ENCODE data around the gene ATP6V0E1. TPM values are rescaled to one million over a fixed set of nuclear protein-coding genes. Genes with fewer than 3 reads are reported as not detected.

The ATP6V0E1 gene
- total RNA-seq, 2 donors from 2014 or later, result 41.2 to 68.7 TPM

GRCh38 chr5:173055722-173055982 is 72.1 kb downstream of the ATP6V0E1 start:
- Histone ChIP-seq H3K36me3 (replicated peaks in 1 of 2; ENCODE audit: insufficient read depth in 1 of 2, low read depth in 2 of 2) (no peaks in the 10 kb centered on the region), H3K27me3 (no peaks in the 10 kb centered on the region), H3K9me3 (no peaks in the 10 kb centered on the region), H3K4me3 (peak overlapping the region in 1 of 2 donors; percentile 99), H3K4me1 (peaks cover 14% of the 10 kb centered on the region), H3K27ac (peak overlapping the region in 2 of 4 donors; percentile 97)
- TF ChIP-seq POLR2A (IDR thresholded peaks at IDR 0.05), result no peak
- TF ChIP-seq CTCF (IDR thresholded peaks at IDR 0.05), result no peak
- intact Hi-C loops (cut with DNase I), result no loop called here
- ATAC-seq, result no peak
- 0% methylated on average over 11 of the region's 11 CpGs for WGBS, 2 donors
- no peak for DNase-seq

DNA sequence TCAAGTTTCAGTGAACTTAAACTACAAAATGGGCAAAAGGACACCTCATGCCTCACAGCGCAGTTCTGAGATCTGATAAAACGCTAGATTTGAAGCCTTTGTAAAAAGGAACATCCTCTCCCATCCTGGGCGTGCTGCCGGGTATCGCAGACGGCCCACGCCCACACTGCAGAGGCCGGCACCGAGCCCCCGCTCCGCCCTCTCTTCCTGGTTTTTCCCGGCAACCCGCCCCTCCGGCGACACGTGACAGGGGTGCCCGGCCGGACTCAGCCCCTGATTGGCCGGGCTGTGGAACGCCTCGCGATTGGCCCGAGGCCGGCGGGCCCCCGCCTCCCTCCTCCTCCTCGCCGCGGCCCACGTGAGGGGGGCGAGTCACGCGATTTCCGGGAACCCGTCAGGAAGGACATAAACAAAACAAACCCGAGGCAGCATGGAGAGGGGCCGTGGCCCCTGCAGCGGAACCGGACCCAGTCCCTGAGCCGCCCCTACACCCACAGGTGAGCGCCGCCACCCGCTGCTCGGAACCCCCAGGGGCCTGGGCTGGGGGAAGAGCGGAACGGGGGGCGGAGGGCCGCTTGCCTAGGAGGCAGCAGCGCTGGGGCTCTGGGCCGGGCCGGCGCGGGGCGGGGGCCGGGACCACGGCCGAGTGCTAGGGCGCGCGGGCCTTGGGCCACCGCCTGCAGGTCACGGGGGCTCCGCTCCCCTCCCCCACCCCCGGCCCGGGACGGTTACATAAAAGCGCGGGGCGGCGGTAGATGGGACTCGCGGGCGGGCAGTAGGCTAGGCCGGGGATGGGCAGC is 72.6 kb downstream of the ATP6V0E1 start, which contains the start of gene CREBRF:
Gene CREBRF, plus strand, starts transcription at position 370 of the 800 bp plus-strand sequence. CDS start 24,424 bp downstream, outside the sequence.
- Histone ChIP-seq H3K4me1 (peaks cover 18% of the 10 kb centered on the region), H3K27me3 (no peaks in the 10 kb centered on the region), H3K36me3 (replicated peaks in 1 of 2; ENCODE audit: insufficient read depth in 1 of 2, low read depth in 2 of 2) (no peaks in the 10 kb centered on the region), H3K27ac (peak within 1 kb of the TSS; percentile 93 to 99 (median 97)), H3K9me3 (no peaks in the 10 kb centered on the region), H3K4me3 (peak within 1 kb of the TSS; percentile 64 to 99)
- TF ChIP-seq POLR2A (IDR thresholded peaks at IDR 0.05), result peak in 2 of 3 donors; percentile 56 to 64
- TF ChIP-seq CTCF (IDR thresholded peaks at IDR 0.05), result no peak
- DNase-seq, result peak; percentile 96 to 98 (median 96)
- 0% methylated on average over 5 to 56 of the region's 74 CpGs for WGBS, 2 donors
- ATAC-seq, result peak; percentile 87
- intact Hi-C loops (cut with DNase I), result no loop called here

GRCh38 chr5:173056783-173057061 is 73.2 kb downstream of the ATP6V0E1 start:
- no peak for TF ChIP-seq CTCF (IDR thresholded peaks at IDR 0.05)
- no peak for TF ChIP-seq POLR2A (IDR thresholded peaks at IDR 0.05)
- H3K27ac ChIP-seq, result peak overlapping the region; percentile 93 to 99 (median 97)

DNA sequence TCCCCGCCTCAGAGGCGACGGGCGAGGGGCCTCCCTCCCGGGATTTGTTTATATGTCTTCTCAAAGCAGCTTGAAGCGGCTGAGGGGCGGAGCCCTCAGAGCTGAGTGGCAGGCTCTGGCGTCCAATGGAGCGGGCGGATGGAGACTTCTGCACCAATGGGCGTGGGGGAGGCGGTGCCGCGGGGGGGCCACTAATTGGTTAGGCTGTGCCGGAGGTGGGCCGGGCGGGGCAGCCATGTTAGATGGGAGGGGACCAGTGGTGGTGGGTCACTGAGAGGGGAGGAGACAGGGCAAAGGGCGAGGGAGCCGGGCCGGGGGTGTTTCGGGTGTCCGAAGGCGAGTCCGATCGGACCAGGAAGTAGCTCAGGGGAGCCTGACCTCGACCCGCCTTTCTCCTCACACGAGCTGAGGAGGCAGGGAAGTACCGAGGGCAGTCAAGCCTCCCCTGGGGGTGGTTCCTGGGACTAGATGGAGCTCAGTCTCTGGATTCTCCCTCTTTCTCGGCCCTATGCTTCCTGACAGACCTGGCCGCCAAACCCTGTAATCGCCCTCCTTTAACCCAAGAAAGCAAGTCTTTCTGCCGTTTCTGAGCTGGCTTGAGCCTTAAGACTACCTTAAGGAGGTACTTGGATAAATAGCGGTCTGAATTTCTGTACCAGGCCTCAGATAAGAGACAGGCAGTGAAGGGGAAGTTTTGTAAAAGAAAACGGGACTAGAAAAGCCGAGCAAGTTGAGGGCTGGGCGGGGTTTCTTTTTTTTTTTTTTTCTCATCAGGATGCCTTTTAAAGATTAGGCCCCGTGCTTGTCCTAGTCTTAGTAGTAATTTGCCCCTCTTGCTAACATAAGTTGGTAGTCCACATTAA is 73.7 kb downstream of the ATP6V0E1 start:
- WGBS, 2 donors, result 0 to 2% methylated on average over 30 to 35 of the region's 38 CpGs
- H3K27ac ChIP-seq, result peak overlapping the region; percentile 93 to 99 (median 97)
- H3K4me3 ChIP-seq, result peak overlapping the region; percentile 64 to 99
- TF ChIP-seq CTCF (IDR thresholded peaks at IDR 0.05) (peak in 3 of 7 experiments; percentile 34 to 42 (median 38)), POLR2A (IDR thresholded peaks at IDR 0.05) (peak in 2 of 3 donors; percentile 69 to 71)
- H3K27me3 ChIP-seq, result no peaks in the 10 kb centered on the region
- peaks cover 27% of the 10 kb centered on the region for H3K4me1 ChIP-seq
- H3K9me3 ChIP-seq, result no peaks in the 10 kb centered on the region
- H3K36me3 ChIP-seq (replicated peaks in 1 of 2; ENCODE audit: insufficient read depth in 1 of 2, low read depth in 2 of 2), result no peaks in the 10 kb centered on the region
- DNase-seq (peak; percentile 97 to 99 (median 99)), ATAC-seq (peak; percentile 92)
- intact Hi-C loops (cut with DNase I), result no loop called here

More at GRCh38 chr5:173056783-173057061, 73.2 kb downstream of the ATP6V0E1 start:
- Histone ChIP-seq H3K4me3 (peak overlapping the region; percentile 64 to 99), H3K27me3 (no peaks in the 10 kb centered on the region), H3K9me3 (no peaks in the 10 kb centered on the region), H3K4me1 (peaks cover 22% of the 10 kb centered on the region), H3K36me3 (replicated peaks in 1 of 2; ENCODE audit: insufficient read depth in 1 of 2, low read depth in 2 of 2) (no peaks in the 10 kb centered on the region)
- 0 to 1% methylated on average over 1 to 23 of the region's 27 CpGs for WGBS, 2 donors
- intact Hi-C loops (cut with DNase I), result no loop called here
- peak; percentile 74 for ATAC-seq
- DNase-seq, result no peak

Data from body of pancreas (tissue), 4 donors.